Measurements from ENCODE around the gene CRYBA2.

GRCh38 chr2:218996937-218997336, 3.7 kb upstream of the CRYBA2 start:
- TF ChIP-seq POLR2AphosphoS5 (IDR thresholded peaks at IDR 0.05; ENCODE audit: borderline replicate concordance, low read depth, low read length), result no peak
- TF ChIP-seq EZH2 (IDR thresholded peaks at IDR 0.05), result no peak
- TF ChIP-seq FOXP2 (optimal IDR thresholded peaks at IDR 0.05; ENCODE audit: control extremely low read depth, extremely low read length, insufficient read depth), result no peak
